Astrocyte (in vitro differentiated cells and primary cell): ENCODE measurements around the gene CDYL. TPM values are rescaled to one million over a fixed set of nuclear protein-coding genes. Genes with fewer than 3 reads are reported as not detected.

Experiments used
- DNase-seq: peaks from one replicate; pipeline ENCODE4 v3.0.0-alpha.2; 2010; ENCODE audit warnings: low read depth
- FAIRE-seq: peaks from 2 replicates; lab custom pipeline; 2011; peaks lifted over from hg19 to GRCh38; lab: Jason Lieb, UNC
- H2AFZ ChIP-seq: 2 replicates; pipeline ENCODE4 v1.6.0; 2012; ENCODE audit warnings: low read depth, low read length, inconsistent platforms
- H3K27ac ChIP-seq: 2 replicates; pipeline ENCODE4 v1.5.1; 2011; ENCODE audit warnings: low read depth, low read length, inconsistent platforms
- H3K27me3 ChIP-seq: 2 replicates; pipeline ENCODE4 v1.6.0; 2011; ENCODE audit warnings: low read length, inconsistent platforms; ENCODE audit not compliant: insufficient read depth
- H3K36me3 ChIP-seq: 2 replicates; pipeline ENCODE4 v1.5.1; 2011; ENCODE audit warnings: low read length, inconsistent platforms; ENCODE audit not compliant: insufficient read depth
- H3K4me1 ChIP-seq: 2 replicates; pipeline ENCODE4 v1.5.1; 2011; ENCODE audit warnings: low read length, inconsistent platforms; ENCODE audit not compliant: insufficient read depth
- H3K4me2 ChIP-seq: 2 replicates; pipeline ENCODE4 v1.6.0; 2012; ENCODE audit warnings: low read length, inconsistent platforms
- H3K4me3 ChIP-seq: 2 replicates; pipeline ENCODE4 v1.5.1; 2011; ENCODE audit warnings: low read depth, mild to moderate bottlenecking, low read length, inconsistent platforms; ENCODE audit not compliant: insufficient read depth
- H3K79me2 ChIP-seq: 2 replicates; pipeline ENCODE4 v1.6.0; 2012; ENCODE audit warnings: mild to moderate bottlenecking, low read length, inconsistent platforms; ENCODE audit not compliant: insufficient read depth
- H3K9ac ChIP-seq: 2 replicates; pipeline ENCODE4 v1.6.0; 2012; ENCODE audit warnings: mild to moderate bottlenecking, low read length, inconsistent platforms
- H3K9me3 ChIP-seq: 2 replicates; pipeline ENCODE4 v1.5.1; 2012; ENCODE audit warnings: low read depth, mild to moderate bottlenecking, low read length, inconsistent platforms; ENCODE audit not compliant: insufficient read depth
- H4K20me1 ChIP-seq: 2 replicates; pipeline ENCODE4 v1.6.0; 2012; ENCODE audit warnings: low read length, inconsistent platforms; ENCODE audit not compliant: insufficient read depth
- H3K27ac Mint-ChIP-seq: one replicate; pipeline ENCODE4 v1.8.0; 2021; ENCODE audit warnings: mild to moderate bottlenecking, mixed read lengths; ENCODE audit not compliant: unreplicated experiment
- H3K27me3 Mint-ChIP-seq: one replicate; pipeline ENCODE4 v1.8.0; 2021; ENCODE audit warnings: low read depth, mixed read lengths; ENCODE audit not compliant: unreplicated experiment
- H3K36me3 Mint-ChIP-seq: one replicate; pipeline ENCODE4 v1.8.0; 2021; ENCODE audit warnings: low read depth, mixed read lengths; ENCODE audit not compliant: unreplicated experiment
- H3K4me1 Mint-ChIP-seq: one replicate; pipeline ENCODE4 v1.8.0; 2021; ENCODE audit warnings: low read depth, mixed read lengths; ENCODE audit not compliant: unreplicated experiment
- H3K4me3 Mint-ChIP-seq: one replicate; pipeline ENCODE4 v1.8.0; 2021; ENCODE audit warnings: mild to moderate bottlenecking, moderate library complexity, mixed read lengths; ENCODE audit not compliant: unreplicated experiment
- H3K9me3 Mint-ChIP-seq: one replicate; pipeline ENCODE4 v1.8.0; 2021; ENCODE audit warnings: mild to moderate bottlenecking, mixed read lengths; ENCODE audit not compliant: unreplicated experiment
- CTCF ChIP-seq: IDR thresholded peaks from 2 replicates; pipeline ENCODE4 v1.5.1; 2011; ENCODE audit warnings: low read depth, mild to moderate bottlenecking, inconsistent platforms, low read length, moderate library complexity; ENCODE audit not compliant: insufficient read depth
- EZH2 ChIP-seq: IDR thresholded peaks from 2 replicates; pipeline ENCODE4 v1.6.1; 2012; ENCODE audit warnings: mild to moderate bottlenecking, low read length, inconsistent platforms; ENCODE audit not compliant: insufficient read depth
- total RNA-seq: library from RNA; stranded (reverse); gene quantifications from 2 replicates; pipeline ENCODE4 v1.2.1, GENCODE V29; 2021

The CDYL gene
- total RNA-seq, 1 donor from 2014 or later, result 87.1 TPM

DNA sequence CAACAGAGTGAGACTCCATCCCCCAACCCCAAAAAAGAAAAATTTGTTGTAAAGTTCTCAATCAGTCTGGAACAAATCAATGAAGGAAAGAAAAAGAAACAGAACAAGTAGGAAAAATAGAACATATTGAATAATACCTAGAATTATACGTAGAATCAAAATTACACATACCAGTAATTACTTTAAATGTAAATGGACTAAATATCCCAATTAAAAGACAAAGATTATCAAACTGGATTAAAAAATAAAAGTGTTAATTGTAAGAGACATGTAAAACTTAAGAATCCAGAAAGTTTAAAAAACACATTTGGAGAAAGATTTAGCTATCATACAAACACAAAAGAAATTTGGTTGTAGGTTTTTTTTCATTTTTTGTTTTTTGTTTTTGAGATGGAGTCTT lies 12.3 kb upstream of the CDYL start:
- no peaks in the 10 kb centered on the region for H3K4me1 ChIP-seq
- H2AFZ ChIP-seq, result no peak overlapping the region
- no peak for DNase-seq
- H3K27ac ChIP-seq, result no peak overlapping the region
- no peaks in the 10 kb centered on the region for H3K9me3 ChIP-seq
- peaks cover 2% of the 10 kb centered on the region for H3K36me3 Mint-ChIP-seq
- H3K27me3 ChIP-seq, result no peaks in the 10 kb centered on the region
- H3K27me3 Mint-ChIP-seq, result no peaks in the 10 kb centered on the region
- no peak overlapping the region for H3K27ac Mint-ChIP-seq
- H3K4me1 Mint-ChIP-seq, result no peaks in the 10 kb centered on the region
- peaks cover 8% of the 10 kb centered on the region for H3K9me3 Mint-ChIP-seq
- no peaks in the 10 kb centered on the region for H4K20me1 ChIP-seq
- no peak overlapping the region for H3K4me3 ChIP-seq
- no peaks in the 10 kb centered on the region for H3K79me2 ChIP-seq
- no peak overlapping the region for H3K4me3 Mint-ChIP-seq
- no peak for TF ChIP-seq EZH2
- no peak for TF ChIP-seq CTCF
- H3K36me3 ChIP-seq, result no peaks in the 10 kb centered on the region
- no peak overlapping the region for H3K4me2 ChIP-seq
- H3K9ac ChIP-seq, result no peak overlapping the region
- FAIRE-seq, result no peak

DNA sequence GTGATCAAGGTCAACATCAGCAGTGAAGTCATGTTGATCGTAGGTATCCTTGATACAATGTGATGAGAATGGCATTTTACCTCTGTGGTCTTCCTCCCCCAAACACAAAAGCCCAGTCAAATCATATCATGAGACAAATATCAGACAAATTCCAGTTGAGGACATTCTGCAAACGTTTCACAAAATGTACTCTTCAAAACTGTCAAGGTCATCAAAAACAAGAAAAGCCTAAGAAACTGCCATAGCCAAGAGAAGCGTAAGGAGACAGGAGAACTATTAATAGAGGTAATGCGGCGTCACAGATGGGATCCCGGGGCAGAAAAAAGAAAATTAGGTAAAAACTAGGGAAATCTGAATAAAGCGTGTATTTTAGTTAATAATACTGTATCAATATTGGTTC lies 7.4 kb upstream of the CDYL start:
- Histone ChIP-seq H3K9me3 (no peaks in the 10 kb centered on the region), H3K4me2 (no peak overlapping the region), H3K9ac (no peak overlapping the region), H3K4me1 (no peaks in the 10 kb centered on the region), H3K79me2 (no peaks in the 10 kb centered on the region), H3K27ac (no peak overlapping the region), H3K27me3 (peaks cover 10% of the 10 kb centered on the region), H2AFZ (no peak overlapping the region), H3K36me3 (no peaks in the 10 kb centered on the region), H3K4me3 (no peak overlapping the region), H4K20me1 (no peaks in the 10 kb centered on the region)
- TF ChIP-seq CTCF (no peak), EZH2 (no peak)
- Mint-ChIP-seq H3K36me3 (no peaks in the 10 kb centered on the region), H3K27me3 (no peaks in the 10 kb centered on the region), H3K27ac (no peak overlapping the region), H3K4me1 (no peaks in the 10 kb centered on the region), H3K9me3 (peaks cover 2% of the 10 kb centered on the region), H3K4me3 (no peak overlapping the region)
- FAIRE-seq (no peak), DNase-seq (no peak)

- no peak overlapping the region for H3K9ac ChIP-seq
- TF ChIP-seq EZH2, result no peak
- no peak for TF ChIP-seq CTCF
- H3K27ac Mint-ChIP-seq, result no peak overlapping the region
These were observed 3.5 kb upstream of the CDYL start for GRCh38 chr6:4772750-4773149.

More at GRCh38 chr6:4772750-4773149, 3.5 kb upstream of the CDYL start:
- Histone ChIP-seq H3K4me1 (no peaks in the 10 kb centered on the region), H3K36me3 (no peaks in the 10 kb centered on the region), H3K79me2 (peaks cover 7% of the 10 kb centered on the region), H3K9me3 (no peaks in the 10 kb centered on the region), H3K4me2 (no peak overlapping the region), H4K20me1 (peaks cover 6% of the 10 kb centered on the region), H3K4me3 (no peak overlapping the region), H3K27ac (no peak overlapping the region), H2AFZ (no peak overlapping the region), H3K27me3 (peaks cover 10% of the 10 kb centered on the region)
- DNase-seq (no peak), FAIRE-seq (no peak)
- H3K9me3 Mint-ChIP-seq, result peaks cover 8% of the 10 kb centered on the region
- no peaks in the 10 kb centered on the region for H3K36me3 Mint-ChIP-seq
- H3K4me3 Mint-ChIP-seq, result no peak overlapping the region
- H3K27me3 Mint-ChIP-seq, result peaks cover 3% of the 10 kb centered on the region
- peaks cover 3% of the 10 kb centered on the region for H3K4me1 Mint-ChIP-seq
